LoVo (cell line): Measurements from ENCODE around the gene DHH.

Source experiments
- DNase-seq: peaks from one replicate; pipeline ENCODE4 v3.0.0-alpha.2; 2016; ENCODE audit warnings: low spot score

The DHH gene

DNA sequence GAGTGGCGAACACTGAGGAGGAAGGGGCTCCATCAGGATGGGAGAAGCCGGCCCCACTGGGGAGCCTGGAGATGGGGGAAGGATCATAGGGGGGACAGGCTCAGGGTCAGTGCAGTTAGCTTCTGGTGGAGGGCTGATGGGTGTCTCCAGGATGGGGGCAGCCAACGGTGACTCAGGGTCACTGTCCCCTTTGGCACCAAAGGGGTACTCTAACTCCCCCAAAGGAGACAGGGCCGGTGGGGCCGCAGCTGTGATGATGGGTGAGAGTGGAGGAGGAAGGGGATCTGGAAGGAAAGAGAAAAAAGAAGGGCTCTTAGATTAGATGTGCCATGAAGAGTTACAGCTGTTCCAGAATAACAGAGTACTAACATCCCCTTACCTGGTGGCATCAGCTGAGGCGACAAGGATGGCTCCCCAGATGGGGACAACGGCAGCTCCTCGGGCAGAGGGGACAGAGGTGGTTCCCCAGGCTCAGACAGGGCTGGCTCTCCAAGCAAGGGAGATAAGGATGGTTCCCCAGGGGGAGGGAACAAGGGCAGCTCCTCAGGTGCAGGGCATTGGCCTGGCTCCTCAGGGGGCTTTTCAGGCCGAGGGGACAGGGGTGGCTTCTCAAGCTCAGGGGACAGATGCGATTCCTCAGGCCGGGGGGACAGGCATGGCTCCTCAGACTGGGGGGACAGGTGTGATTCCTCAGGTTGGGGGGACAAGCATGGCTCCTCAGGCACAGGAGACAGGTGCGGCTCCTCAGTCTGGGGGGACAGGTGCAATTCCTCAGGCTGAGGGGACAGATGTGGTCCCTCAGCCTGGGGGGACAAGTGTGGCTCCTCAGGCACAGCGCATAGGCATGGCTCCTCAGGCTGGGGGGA, 43.9 kb downstream of the DHH start:
- DNase-seq = no peak

DNA sequence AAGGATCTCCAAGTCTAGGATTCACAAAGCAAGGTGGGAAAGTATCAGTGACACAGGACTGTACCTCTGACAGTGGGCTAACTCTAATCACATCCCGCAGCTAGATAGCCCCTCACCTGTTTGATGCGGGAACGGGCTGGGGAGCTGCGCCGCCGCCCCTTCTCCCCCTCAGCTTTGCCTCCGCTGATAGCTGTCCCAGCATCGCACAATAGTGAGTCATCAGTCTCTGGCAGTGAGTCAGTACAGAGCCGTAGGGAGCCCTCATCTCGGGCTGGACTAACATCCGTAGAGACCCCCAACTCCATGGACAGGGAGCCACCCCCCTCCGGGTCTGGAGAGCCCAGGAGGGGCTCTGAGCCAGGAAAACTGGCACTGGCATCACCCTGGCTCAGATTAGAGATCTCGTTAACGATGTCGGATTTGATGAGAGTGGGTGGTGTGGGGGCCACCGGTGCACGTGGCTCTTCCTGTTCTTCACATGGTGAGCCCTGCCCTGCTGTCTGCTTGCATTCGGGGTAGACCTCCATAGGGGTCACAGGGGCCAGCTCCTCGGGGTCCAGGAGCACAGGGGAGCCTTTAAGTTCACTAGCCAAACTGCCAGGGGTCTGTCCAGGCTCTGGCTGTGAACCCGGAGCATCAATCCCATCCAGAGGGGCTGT, 44.9 kb downstream of the DHH start:
- no peak for DNase-seq

DNA sequence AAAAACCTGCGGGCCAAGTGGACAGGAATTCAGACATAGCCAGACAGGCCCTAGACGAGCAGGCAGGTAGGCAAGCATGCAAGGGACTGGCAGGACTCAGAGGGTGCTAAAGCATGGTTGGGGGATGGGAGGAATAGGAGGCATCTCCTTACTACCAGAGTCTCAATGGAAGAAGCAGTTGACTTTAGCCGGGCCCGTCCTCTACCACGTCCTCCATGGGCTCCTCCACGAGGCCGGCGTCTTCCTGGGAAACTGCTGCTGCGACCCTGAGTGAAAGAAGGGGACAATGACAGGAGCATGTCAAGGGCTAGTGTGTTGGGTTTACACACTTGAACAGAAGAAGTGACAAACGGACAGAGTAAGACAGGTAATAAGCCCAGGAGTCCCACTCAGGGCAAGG, 45.6 kb downstream of the DHH start:
- DNase-seq = no peak

DNA sequence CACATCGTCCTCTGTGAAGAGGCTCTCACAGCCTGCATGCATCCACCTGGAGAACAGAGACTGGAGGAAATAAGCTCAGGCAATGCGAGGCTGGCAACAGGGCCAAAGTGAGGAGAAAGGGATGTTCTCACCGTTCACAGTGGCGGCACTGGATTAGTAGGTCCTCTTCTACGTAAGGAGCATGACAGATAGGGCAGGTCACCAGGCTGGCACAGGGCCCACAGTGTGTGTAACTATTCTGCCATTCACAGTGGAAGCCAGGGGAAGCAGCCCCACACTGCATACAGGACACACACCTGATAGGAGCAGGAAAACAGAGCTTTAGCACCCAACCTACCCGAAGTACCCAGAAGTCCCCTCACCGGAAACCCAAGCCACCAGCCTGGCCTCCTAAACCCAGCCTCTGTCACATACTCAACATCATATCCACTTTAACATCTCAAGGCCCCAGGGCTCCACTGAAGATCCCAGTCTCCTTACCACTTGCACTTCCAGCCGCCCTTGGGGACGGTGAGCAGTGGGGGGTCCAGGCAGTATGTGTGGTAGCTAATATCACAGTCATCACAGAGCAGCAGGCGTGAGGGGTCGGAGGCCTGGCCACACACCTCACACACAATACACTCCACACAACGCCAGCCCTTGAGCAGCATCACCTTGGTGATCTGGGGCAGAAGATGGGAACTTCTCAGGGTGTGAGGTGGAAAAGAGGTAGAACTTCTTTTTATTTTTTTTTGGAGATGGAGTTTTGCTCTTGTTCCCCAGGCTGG, 48.3 kb downstream of the DHH start:
- no peak for DNase-seq

DNA sequence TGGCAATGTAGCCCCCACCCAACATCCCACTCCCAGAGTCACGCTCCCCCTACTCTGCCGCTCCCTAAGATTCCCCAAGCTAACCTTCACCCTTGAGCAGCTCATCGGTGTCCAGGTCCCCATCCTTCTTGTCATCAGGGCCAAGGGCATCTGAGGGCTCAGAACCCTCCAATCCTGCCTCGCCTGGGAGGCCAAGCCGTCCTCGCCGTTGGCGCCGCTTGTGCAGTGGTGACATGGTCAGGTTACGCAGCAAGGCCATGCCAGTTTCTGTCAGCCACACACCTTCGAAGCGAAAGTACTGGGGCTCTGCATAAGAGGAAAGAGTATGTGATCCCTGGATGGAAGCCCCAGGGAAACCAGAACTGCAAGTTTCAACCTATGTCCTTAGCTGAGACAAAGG, 49.9 kb downstream of the DHH start:
- no peak for DNase-seq

DNA sequence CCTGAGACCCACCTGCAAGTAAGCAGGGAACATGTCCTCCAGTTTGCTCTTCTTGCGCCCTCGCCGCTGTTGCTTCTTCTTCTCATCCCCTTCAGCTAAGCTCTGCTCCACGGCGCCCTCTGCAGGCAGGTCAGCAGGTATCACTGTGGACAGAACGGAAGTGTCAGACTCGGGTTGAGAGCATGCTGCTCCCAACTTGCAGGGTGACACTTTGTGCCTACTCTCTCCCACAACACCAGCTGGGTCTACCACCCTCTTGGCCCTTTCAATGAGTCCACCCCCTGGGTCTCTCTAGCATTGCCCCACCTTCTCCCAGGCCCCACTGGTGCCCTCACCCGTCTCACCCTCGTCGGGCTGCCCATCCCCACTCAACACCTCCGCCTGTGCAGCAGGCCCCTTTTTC, 50.7 kb downstream of the DHH start:
- DNase-seq = no peak

DNA sequence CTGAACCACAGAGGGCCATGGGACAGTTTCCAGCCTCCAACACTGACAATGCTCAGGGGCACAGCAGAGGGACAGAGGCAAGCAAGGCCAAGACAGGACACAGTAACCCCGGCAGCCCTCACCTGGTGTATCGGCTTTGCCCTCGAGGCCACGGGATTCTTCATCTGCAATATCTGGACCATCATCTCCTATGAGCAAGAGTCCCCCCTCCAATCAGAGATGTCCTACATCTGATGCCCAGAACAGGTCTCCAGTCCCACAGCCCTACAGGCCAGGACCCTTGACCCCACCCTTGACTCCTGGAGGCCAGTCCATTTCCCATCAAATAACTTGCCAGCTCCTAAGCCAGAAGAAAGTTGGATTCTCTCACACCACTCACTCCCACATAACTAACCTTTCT, 51.4 kb downstream of the DHH start:
- DNase-seq = no peak

DNA sequence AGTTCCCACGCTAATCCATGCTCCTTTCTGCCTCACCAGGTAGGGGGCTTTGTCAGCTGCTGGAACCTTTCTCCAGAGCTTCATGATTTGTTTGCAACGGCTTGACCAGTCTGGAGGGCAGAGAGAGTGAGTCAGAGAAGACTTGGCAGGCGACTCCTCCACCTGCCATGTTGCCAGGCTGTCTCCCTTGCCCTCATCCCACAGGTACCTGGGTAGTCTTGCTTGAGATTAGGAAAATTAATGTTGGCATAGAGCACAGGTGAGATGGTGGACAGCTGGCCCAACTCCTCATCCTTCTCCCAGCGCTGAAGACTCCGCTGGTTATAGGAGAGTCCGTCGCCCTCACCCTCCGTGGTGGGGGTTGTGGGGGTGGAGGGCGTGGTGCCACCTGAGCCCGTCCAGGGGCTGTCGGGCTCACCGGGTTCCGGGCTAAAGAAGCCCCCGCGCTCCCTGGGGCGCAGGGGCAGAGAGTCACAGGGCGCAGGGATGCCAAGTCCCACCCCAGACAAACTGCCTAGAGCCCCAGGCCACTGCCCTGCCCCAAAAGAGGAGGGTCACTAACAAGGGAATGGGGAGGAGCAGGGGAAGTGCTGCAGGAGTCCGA, 52.6 kb downstream of the DHH start:
- no peak for DNase-seq

DNA sequence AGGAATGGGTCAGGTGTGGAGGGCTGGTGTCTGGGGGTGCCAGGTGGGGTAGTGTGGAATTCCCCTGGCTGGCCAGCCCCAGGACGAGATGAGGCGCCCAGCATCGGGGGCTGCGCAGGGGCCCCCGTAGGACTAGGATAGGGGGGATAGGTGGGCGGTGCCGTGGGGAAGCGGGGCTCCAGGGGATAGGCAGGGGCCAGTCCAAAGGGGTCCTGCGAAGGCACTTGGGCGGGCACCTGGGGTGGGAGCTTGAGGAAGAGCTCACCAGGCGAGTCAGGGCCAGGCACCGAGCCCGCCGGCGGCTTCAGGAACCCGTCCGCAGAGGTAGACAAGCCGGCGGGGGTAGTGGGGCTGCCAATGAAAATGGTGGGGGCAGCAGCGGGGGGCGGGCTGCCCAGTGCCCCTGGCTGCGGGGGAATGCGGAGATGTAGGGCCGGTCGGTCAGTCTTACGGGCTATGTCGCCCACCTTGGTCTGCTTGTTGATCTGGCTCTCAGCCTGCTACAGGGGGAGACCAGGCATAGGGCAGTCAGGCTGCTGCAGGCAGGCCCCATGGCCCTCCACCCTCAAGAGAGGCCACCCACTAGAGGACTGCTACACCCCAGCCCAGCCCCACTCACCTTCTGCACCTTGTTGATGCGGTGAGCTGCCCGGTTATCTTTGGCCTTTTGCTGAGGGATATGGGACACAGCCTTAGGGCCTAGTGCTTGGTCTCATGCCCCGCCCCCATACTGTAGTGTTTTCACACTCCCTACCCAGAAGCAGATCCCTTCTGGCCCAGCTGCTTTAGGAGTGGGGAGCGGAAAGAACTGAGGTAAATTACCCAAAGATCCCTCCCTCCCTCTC, 53.3 kb downstream of the DHH start:
- DNase-seq = no peak

DNA sequence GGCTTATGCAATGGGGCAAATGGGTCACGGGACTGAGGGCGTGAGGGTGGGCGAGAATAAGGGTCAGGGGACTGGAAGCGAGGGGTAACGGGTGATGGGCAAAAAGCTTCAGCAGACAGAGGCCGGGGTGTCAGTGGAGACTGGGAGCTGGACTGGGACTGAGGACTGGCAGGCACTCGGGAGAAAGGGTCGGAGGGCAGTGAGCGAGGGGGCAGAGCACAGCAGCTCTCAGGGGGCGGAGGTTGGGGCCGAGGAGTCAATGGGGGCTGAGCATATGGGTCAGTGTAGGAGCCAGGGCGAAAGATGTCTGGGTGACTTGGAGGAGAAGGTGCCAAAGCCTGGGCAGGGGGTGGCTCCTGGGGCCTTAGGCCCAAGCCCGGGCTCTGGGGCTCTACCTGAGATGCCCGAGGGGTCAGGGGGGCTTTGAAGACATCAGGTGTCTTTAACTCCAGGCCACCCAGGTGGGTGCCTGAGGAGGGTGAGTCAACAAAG, 54.2 kb downstream of the DHH start:
- DNase-seq = no peak

DNA sequence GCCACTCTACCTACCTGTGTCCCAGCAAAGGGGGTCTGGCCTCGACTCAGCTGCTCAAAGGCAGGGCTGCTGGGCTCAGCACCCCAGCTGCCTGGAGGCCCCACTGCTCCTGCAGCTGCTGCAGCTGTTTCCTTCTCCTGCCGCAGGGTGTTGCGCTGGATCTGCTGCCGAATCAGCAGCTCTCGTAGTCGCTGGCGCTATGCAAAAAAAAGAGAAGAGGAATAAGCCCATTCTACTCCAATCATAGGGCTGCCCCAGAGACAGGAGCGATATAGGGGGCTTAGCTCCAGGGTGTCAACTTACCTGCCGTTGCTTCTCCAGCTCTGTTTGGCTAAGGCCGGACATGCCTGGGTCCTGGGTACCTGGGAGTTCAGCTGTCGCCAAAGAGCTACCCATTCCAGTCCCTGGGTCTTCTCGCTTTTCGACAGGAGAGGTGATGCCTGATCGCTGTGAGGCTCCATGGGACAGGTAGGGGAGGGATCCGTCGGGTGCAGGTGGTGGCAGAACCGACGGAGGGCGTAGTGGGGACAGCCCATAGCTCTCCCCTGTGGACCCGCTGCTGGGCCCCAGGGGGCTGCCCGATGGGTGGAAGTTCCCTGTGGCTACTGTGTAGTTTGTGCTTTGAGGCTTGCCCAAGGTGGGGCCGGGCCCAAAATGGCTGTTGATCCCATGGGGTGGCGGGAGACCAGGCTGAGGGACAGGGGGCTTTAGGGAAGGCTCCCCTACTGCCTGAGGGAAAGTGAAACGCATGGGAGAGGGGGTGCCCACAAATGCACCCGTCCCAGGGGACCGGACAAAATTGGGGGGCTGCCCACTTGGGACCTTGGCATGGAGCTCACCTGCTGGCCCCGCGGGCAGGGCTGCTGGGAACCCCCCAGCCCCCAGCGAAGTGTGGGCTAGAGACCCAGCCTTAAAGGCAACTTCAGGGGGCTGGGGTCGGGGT, 54.9 kb downstream of the DHH start:
- DNase-seq = no peak

DNA sequence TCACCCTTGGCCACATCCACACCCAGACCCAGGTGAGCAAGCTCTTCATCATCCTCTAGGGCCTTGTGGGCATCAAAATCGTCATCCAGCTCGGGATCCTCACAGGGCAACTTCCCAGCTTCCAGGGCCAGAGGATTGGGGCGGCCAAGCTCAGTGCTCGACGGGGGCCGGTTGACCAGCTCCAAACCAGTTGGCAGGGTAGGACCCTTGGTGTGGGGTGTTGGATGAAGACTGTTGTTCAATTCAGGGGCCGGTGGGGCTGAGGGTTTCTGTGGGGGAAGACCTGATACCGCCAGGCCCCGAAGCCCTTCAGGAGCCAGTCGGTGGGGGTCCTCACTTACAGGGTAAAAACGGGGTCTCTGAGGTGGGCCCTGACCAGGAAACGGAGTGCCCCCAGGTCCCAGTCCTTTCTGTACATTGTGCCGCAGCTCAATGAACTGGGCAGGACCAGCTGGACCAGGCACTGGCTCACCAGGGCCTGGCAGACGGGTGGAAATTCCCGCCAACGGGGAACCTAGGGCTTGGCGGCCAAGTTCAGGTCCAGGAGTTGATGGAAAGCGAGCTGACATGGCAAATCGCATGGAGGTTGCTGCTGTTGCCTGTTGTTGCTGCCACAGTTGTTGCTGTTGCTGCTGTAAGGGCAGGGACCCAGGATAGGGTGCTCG, 56.2 kb downstream of the DHH start:
- no peak for DNase-seq

DNA sequence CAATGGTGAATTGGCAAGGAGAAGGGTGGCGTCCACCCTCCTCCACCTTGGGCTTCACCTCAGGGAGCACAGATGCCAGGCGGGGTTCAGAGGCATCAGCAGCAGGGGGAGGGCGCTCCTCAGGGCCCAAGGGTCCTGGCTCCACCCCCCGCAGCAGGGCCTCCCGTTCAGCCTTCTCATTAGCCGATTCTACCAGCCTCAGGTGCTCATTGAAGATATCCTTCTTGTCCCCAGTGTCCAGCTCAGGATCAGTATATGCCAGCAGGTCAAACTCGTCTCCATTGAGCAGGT, 56.7 kb downstream of the DHH start:
- no peak for DNase-seq

DNA sequence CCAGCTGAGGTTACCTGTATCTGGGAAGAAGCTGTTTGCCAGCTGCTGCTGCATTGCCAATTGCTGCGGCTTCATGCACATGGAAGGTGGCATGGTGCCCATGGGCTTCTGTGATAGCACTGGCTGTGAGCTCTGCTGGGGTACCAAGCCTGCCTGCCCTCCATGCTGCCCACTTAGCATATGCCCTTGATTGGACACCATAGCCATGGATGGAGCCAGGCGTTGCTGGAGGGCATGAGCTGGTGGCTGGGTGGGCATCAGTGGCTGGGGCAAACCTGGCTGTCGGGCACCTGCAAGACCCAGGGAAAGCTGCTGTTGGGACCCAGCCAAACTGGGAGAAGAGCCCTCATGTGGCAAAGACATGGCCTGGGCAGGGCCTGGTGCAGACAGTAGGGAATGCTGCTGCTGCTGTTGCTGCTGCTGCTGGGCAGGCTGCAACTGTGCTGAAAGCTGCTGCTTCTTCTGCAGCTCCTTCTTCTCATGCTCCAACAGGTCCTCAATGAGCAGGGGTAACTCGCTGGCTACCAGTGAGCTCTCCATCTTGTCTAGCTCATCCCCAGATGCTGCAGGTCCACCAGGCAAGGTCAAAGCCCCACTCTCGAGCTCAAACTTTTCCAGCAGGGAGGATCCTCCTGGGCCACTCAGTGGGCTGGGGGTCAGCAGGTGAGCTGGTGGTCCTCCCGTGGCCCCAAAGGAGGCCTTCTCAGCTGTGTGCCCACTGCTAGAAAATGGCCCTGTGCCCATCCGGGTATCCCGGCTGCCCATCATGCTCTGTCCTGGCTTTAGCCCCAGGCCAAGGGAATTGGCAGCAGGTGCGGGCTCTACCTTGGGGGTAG, 57.3 kb downstream of the DHH start:
- no peak for DNase-seq
